MM.1S (cell line): ENCODE measurements around the gene HELQ.

Experiments used
- DNase-seq: peaks from one replicate; pipeline ENCODE4 v3.0.0-alpha.2; 2015
- H2AFZ ChIP-seq: fragments of 300-600 bp; sonication (generic); 2 replicates; pipeline ENCODE4 v1.6.0; 2016; ENCODE audit warnings: antibody characterized with exemption, low read length
- H3F3A ChIP-seq: fragments of 300-600 bp; sonication (generic); 2 replicates; pipeline ENCODE4 v1.6.1; 2016; ENCODE audit warnings: mild to moderate bottlenecking, antibody characterized with exemption, low read length, moderate library complexity, mixed read lengths; ENCODE audit not compliant: insufficient read depth
- H3K27ac ChIP-seq: fragments of 300-600 bp; sonication (generic); 2 replicates; pipeline ENCODE4 v1.5.1; 2016; ENCODE audit warnings: mild to moderate bottlenecking, low read length
- H3K27me3 ChIP-seq: fragments of 300-600 bp; sonication (generic); replicated peaks from 2 replicates; pipeline ENCODE4 v1.6.0; 2016; ENCODE audit warnings: low read length; ENCODE audit not compliant: insufficient read depth
- H3K36me3 ChIP-seq: fragments of 300-600 bp; sonication (generic); replicated peaks from 2 replicates; pipeline ENCODE4 v1.6.1; 2016; ENCODE audit warnings: mild to moderate bottlenecking, low read length, mixed read lengths; ENCODE audit not compliant: insufficient read depth
- H3K4me1 ChIP-seq: fragments of 300-600 bp; sonication (generic); 2 replicates; pipeline ENCODE4 v1.6.1; 2016; ENCODE audit warnings: low read length, mixed read lengths
- H3K4me2 ChIP-seq: fragments of 300-600 bp; sonication (generic); 2 replicates; pipeline ENCODE4 v1.6.0; 2016; ENCODE audit warnings: low read depth, low read length
- H3K4me3 ChIP-seq: fragments of 300-600 bp; sonication (generic); 2 replicates; pipeline ENCODE4 v1.5.1; 2016; ENCODE audit warnings: low read length, mixed read lengths
- H3K79me2 ChIP-seq: fragments of 300-600 bp; sonication (generic); 2 replicates; pipeline ENCODE4 v1.6.1; 2016; ENCODE audit warnings: mixed run types, low read length, mixed read lengths
- H3K9ac ChIP-seq: fragments of 300-600 bp; sonication (generic); 2 replicates; pipeline ENCODE4 v1.6.1; 2016; ENCODE audit warnings: low read length, mixed read lengths
- H3K9me2 ChIP-seq: fragments of 300-600 bp; sonication (generic); replicated peaks from 2 replicates; pipeline ENCODE4 v1.6.1; 2016; ENCODE audit warnings: mild to moderate bottlenecking, low read length, mixed read lengths; ENCODE audit not compliant: insufficient read depth
- H3K9me3 ChIP-seq: fragments of 300-600 bp; sonication (generic); replicated peaks from 2 replicates; pipeline ENCODE4 v1.6.1; 2016; ENCODE audit warnings: mild to moderate bottlenecking, low read length, mixed read lengths; ENCODE audit not compliant: insufficient read depth
- H4K20me1 ChIP-seq: fragments of 300-600 bp; sonication (generic); 2 replicates; pipeline ENCODE4 v1.6.1; 2016; ENCODE audit warnings: mild to moderate bottlenecking, low read length, moderate library complexity, mixed read lengths; ENCODE audit not compliant: insufficient read depth
- EZH2 ChIP-seq: fragments of 300-600 bp; sonication (generic); optimal IDR thresholded peaks from 2 replicates; pipeline ENCODE3; 2017; ENCODE audit warnings: low read depth, mild to moderate bottlenecking, antibody characterized with exemption, low read length, mixed read lengths
- EZH2phosphoT487 ChIP-seq: fragments of 300-600 bp; sonication (generic); IDR thresholded peaks from 2 replicates; pipeline ENCODE4 v1.6.1; 2018; ENCODE audit warnings: antibody characterized with exemption, low read length
- TF ChIP-seq, protein P1 (sequence below): fragments of 300-600 bp; sonication (generic); IDR thresholded peaks from 2 replicates; pipeline ENCODE4 v1.5.1; 2016; ENCODE audit warnings: antibody characterized with exemption, low read length, mixed read lengths

The HELQ gene

GRCh38 chr4:83417566-83417965 is 38.1 kb downstream of the HELQ start:
- H3K4me3 ChIP-seq, result no peak overlapping the region
- no peak for DNase-seq
- H3K9ac ChIP-seq, result no peak overlapping the region
- H2AFZ ChIP-seq, result no peak overlapping the region
- H3K4me2 ChIP-seq, result no peak overlapping the region
- no peaks in the 10 kb centered on the region for H3K27me3 ChIP-seq
- no peaks in the 10 kb centered on the region for H3K4me1 ChIP-seq
- H3K9me3 ChIP-seq, result no peaks in the 10 kb centered on the region
- no peaks in the 10 kb centered on the region for H3K9me2 ChIP-seq
- no peaks in the 10 kb centered on the region for H3K79me2 ChIP-seq
- H3F3A ChIP-seq, result no peaks in the 10 kb centered on the region
- no peaks in the 10 kb centered on the region; the same call in 1 of the 2 replicates for H3K36me3 ChIP-seq
- H4K20me1 ChIP-seq, result no peaks in the 10 kb centered on the region
- no peak overlapping the region for H3K27ac ChIP-seq
- TF ChIP-seq EZH2phosphoT487 (no peak), EZH2 (no peak)
- TF ChIP-seq, protein P1, sequence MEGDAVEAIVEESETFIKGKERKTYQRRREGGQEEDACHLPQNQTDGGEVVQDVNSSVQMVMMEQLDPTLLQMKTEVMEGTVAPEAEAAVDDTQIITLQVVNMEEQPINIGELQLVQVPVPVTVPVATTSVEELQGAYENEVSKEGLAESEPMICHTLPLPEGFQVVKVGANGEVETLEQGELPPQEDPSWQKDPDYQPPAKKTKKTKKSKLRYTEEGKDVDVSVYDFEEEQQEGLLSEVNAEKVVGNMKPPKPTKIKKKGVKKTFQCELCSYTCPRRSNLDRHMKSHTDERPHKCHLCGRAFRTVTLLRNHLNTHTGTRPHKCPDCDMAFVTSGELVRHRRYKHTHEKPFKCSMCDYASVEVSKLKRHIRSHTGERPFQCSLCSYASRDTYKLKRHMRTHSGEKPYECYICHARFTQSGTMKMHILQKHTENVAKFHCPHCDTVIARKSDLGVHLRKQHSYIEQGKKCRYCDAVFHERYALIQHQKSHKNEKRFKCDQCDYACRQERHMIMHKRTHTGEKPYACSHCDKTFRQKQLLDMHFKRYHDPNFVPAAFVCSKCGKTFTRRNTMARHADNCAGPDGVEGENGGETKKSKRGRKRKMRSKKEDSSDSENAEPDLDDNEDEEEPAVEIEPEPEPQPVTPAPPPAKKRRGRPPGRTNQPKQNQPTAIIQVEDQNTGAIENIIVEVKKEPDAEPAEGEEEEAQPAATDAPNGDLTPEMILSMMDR, result no peak

DNA sequence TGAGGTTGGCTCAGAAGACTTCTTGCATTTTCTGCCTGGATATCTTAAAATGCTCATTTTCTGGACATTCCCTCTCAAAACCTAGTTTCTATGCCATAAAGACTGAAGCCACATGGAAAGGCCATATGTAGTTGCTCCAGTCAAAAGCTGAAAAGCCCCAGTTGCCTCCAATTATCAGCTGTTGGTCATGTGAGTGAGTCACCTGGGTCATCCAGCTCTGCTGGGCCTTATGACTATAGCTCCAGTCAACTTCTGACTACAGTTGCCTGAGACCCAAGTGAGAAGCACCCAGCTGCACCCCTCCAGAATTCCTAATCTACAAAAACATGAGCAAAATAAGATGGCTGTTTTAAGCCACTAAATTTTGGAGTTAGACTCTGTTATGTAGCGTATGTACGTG is 41.9 kb downstream of the HELQ start:
- H3K36me3 ChIP-seq, result no peaks in the 10 kb centered on the region; the same call in 1 of the 2 replicates
- no peaks in the 10 kb centered on the region for H3K4me1 ChIP-seq
- no peaks in the 10 kb centered on the region for H3F3A ChIP-seq
- no peak overlapping the region for H2AFZ ChIP-seq
- no peaks in the 10 kb centered on the region for H3K9me2 ChIP-seq
- no peak for DNase-seq
- no peaks in the 10 kb centered on the region for H3K27me3 ChIP-seq
- TF ChIP-seq EZH2, result no peak
- TF ChIP-seq, protein P1, result no peak
- H3K79me2 ChIP-seq, result no peaks in the 10 kb centered on the region
- H4K20me1 ChIP-seq, result no peaks in the 10 kb centered on the region
- H3K9me3 ChIP-seq, result no peaks in the 10 kb centered on the region
- H3K27ac ChIP-seq, result no peak overlapping the region
- H3K9ac ChIP-seq, result no peak overlapping the region
- no peak overlapping the region for H3K4me3 ChIP-seq
- no peak overlapping the region for H3K4me2 ChIP-seq

DNA sequence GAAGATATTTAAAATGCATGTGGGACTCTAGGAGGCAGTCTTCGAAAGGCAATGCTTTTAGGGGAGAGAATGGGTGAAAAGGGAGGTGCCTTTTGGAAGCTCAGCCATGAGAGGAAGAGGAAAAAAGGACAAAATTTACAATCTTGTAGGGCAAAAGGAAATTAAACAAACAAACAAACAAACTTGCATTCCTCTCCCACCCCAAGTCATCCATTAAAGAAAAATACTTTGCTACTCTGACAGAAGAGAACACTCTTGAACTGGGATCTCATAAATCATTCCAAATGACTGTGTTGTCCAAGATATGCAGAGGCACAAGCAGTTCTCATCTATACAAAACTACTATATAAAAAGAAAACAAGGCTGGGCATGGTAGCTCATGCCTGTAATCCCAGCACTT is 46.7 kb downstream of the HELQ start:
- Histone ChIP-seq H3K4me3 (no peak overlapping the region), H3K9ac (no peak overlapping the region), H3K79me2 (no peaks in the 10 kb centered on the region), H3K36me3 (0 out of 2 replicates have a peak, but pooled peaks cover 2% of the 10 kb centered on the region), H4K20me1 (no peaks in the 10 kb centered on the region), H3K27ac (no peak overlapping the region), H3K4me2 (no peak overlapping the region), H3K9me3 (no peaks in the 10 kb centered on the region), H3F3A (no peaks in the 10 kb centered on the region), H3K27me3 (no peaks in the 10 kb centered on the region), H2AFZ (no peak overlapping the region), H3K4me1 (no peaks in the 10 kb centered on the region), H3K9me2 (no peaks in the 10 kb centered on the region)
- no peak for DNase-seq
- TF ChIP-seq, protein P1, result no peak
- TF ChIP-seq EZH2phosphoT487 (no peak), EZH2 (no peak)
